ENCODE measurements around the gene CKLF.

The CKLF gene

GRCh38 chr16:66521252-66521713 is 31.1 kb upstream of the CKLF start:
- no CpG with 5 or more reads among the region's 5 CpGs for whole genome bisulfite sequencing (ENCODE audit: extremely low coverage, insufficient coverage, low lambda C conversion rate)
- Histone ChIP-seq H3K9ac (ENCODE audit: low read length) (no peak overlapping the region), H3K4ac (ENCODE audit: low read depth, low read length) (no peak overlapping the region), H3K36me3 (ENCODE audit: control insufficient read depth, insufficient read depth, low read length) (no peaks in the 10 kb centered on the region), H3K56ac (ENCODE audit: low read length) (no peak overlapping the region), H3K27ac (ENCODE audit: low read depth, low read length) (no peak overlapping the region), H2AK5ac (ENCODE audit: low read length) (no peak overlapping the region), H3K27me3 (ENCODE audit: insufficient read depth, low read length, poor library complexity) (no peaks in the 10 kb centered on the region), H2BK5ac (ENCODE audit: low read length) (no peak overlapping the region), H4K8ac (ENCODE audit: low read depth, low read length) (no peak overlapping the region), H2BK120ac (ENCODE audit: low read depth, low read length) (no peak overlapping the region), H3K18ac (ENCODE audit: low read length) (no peak overlapping the region), H3K79me1 (ENCODE audit: low read length) (no peaks in the 10 kb centered on the region), H3K23ac (ENCODE audit: low read length) (no peak overlapping the region), H3K4me1 (ENCODE audit: control insufficient read depth, low read depth, low read length) (no peaks in the 10 kb centered on the region), H3K4me2 (ENCODE audit: low read length) (no peak overlapping the region), H3K79me2 (ENCODE audit: control insufficient read depth, insufficient read depth, low read length) (no peaks in the 10 kb centered on the region), H2BK15ac (replicated peaks; ENCODE audit: low read depth) (no peak overlapping the region), H4K5ac (ENCODE audit: low read length) (no peak overlapping the region), H3K4me3 (ENCODE audit: low read length) (no peak overlapping the region)
- DNase-seq, result no peak

- Histone ChIP-seq H3K27me3 (ENCODE audit: insufficient read depth, low read length, poor library complexity) (no peaks in the 10 kb centered on the region), H2BK5ac (ENCODE audit: low read length) (no peak overlapping the region), H2AK5ac (ENCODE audit: low read length) (no peak overlapping the region), H3K36me3 (ENCODE audit: control insufficient read depth, insufficient read depth, low read length) (no peaks in the 10 kb centered on the region), H2BK120ac (ENCODE audit: low read depth, low read length) (no peak overlapping the region), H3K4me3 (ENCODE audit: low read length) (no peak overlapping the region), H3K9ac (ENCODE audit: low read length) (no peak overlapping the region), H3K23ac (ENCODE audit: low read length) (no peak overlapping the region), H3K79me2 (ENCODE audit: control insufficient read depth, insufficient read depth, low read length) (no peaks in the 10 kb centered on the region), H3K79me1 (ENCODE audit: low read length) (no peaks in the 10 kb centered on the region), H3K4me1 (ENCODE audit: control insufficient read depth, low read depth, low read length) (no peaks in the 10 kb centered on the region), H3K27ac (ENCODE audit: low read depth, low read length) (no peak overlapping the region), H4K8ac (ENCODE audit: low read depth, low read length) (no peak overlapping the region), H3K18ac (ENCODE audit: low read length) (no peak overlapping the region), H4K5ac (ENCODE audit: low read length) (no peak overlapping the region), H3K4ac (ENCODE audit: low read depth, low read length) (no peak overlapping the region), H2BK15ac (replicated peaks; ENCODE audit: low read depth) (no peak overlapping the region), H3K56ac (ENCODE audit: low read length) (no peak overlapping the region), H3K4me2 (ENCODE audit: low read length) (no peak overlapping the region)
- DNase-seq, result no peak
- no CpG with 5 or more reads among the region's 17 CpGs for WGBS (ENCODE audit: extremely low coverage, insufficient coverage, low lambda C conversion rate)
Observed at GRCh38 chr16:66521951-66522771, 30.2 kb upstream of the CKLF start.

GRCh38 chr16:66522816-66523590 is 29.4 kb upstream of the CKLF start:
- Histone ChIP-seq H3K9ac (ENCODE audit: low read length) (no peak overlapping the region), H3K4me1 (ENCODE audit: control insufficient read depth, low read depth, low read length) (no peaks in the 10 kb centered on the region), H3K18ac (ENCODE audit: low read length) (no peak overlapping the region), H4K8ac (ENCODE audit: low read depth, low read length) (no peak overlapping the region), H3K27me3 (ENCODE audit: insufficient read depth, low read length, poor library complexity) (no peaks in the 10 kb centered on the region), H3K27ac (ENCODE audit: low read depth, low read length) (no peak overlapping the region), H3K79me2 (ENCODE audit: control insufficient read depth, insufficient read depth, low read length) (no peaks in the 10 kb centered on the region), H2BK120ac (ENCODE audit: low read depth, low read length) (no peak overlapping the region), H4K5ac (ENCODE audit: low read length) (no peak overlapping the region), H3K23ac (ENCODE audit: low read length) (no peak overlapping the region), H2BK15ac (replicated peaks; ENCODE audit: low read depth) (no peak overlapping the region), H3K4me2 (ENCODE audit: low read length) (no peak overlapping the region), H3K4ac (ENCODE audit: low read depth, low read length) (no peak overlapping the region), H3K79me1 (ENCODE audit: low read length) (no peaks in the 10 kb centered on the region), H2BK5ac (ENCODE audit: low read length) (no peak overlapping the region), H3K4me3 (ENCODE audit: low read length) (no peak overlapping the region), H3K36me3 (ENCODE audit: control insufficient read depth, insufficient read depth, low read length) (no peaks in the 10 kb centered on the region), H2AK5ac (ENCODE audit: low read length) (no peak overlapping the region), H3K56ac (ENCODE audit: low read length) (no peak overlapping the region)
- DNase-seq, result no peak
- no CpG with 5 or more reads among the region's 11 CpGs for WGBS (ENCODE audit: extremely low coverage, insufficient coverage, low lambda C conversion rate)

- no peak overlapping the region for H2BK15ac ChIP-seq (replicated peaks; ENCODE audit: low read depth)
- H3K9ac ChIP-seq (ENCODE audit: low read length), result no peak overlapping the region
- H3K36me3 ChIP-seq (ENCODE audit: control insufficient read depth, insufficient read depth, low read length), result no peaks in the 10 kb centered on the region
- no peak overlapping the region for H3K18ac ChIP-seq (ENCODE audit: low read length)
- H3K4me3 ChIP-seq (ENCODE audit: low read length), result no peak overlapping the region
- H3K56ac ChIP-seq (ENCODE audit: low read length), result no peak overlapping the region
- WGBS (ENCODE audit: extremely low coverage, insufficient coverage, low lambda C conversion rate), result no CpG with 5 or more reads among the region's 9 CpGs
- H4K8ac ChIP-seq (ENCODE audit: low read depth, low read length), result no peak overlapping the region
- H2BK120ac ChIP-seq (ENCODE audit: low read depth, low read length), result no peak overlapping the region
- H2AK5ac ChIP-seq (ENCODE audit: low read length), result no peak overlapping the region
- no peak overlapping the region for H3K27ac ChIP-seq (ENCODE audit: low read depth, low read length)
- H3K4ac ChIP-seq (ENCODE audit: low read depth, low read length), result no peak overlapping the region
- no peak overlapping the region for H3K23ac ChIP-seq (ENCODE audit: low read length)
- H2BK5ac ChIP-seq (ENCODE audit: low read length), result no peak overlapping the region
- no peaks in the 10 kb centered on the region for H3K4me1 ChIP-seq (ENCODE audit: control insufficient read depth, low read depth, low read length)
- H3K79me2 ChIP-seq (ENCODE audit: control insufficient read depth, insufficient read depth, low read length), result no peaks in the 10 kb centered on the region
- no peaks in the 10 kb centered on the region for H3K79me1 ChIP-seq (ENCODE audit: low read length)
- H3K27me3 ChIP-seq (ENCODE audit: insufficient read depth, low read length, poor library complexity), result no peaks in the 10 kb centered on the region
- no peak overlapping the region for H4K5ac ChIP-seq (ENCODE audit: low read length)
- no peak for DNase-seq
- H3K4me2 ChIP-seq (ENCODE audit: low read length), result no peak overlapping the region
Observed at GRCh38 chr16:66523861-66524354, 28.5 kb upstream of the CKLF start.

- DNase-seq, result no peak
- Histone ChIP-seq H2BK5ac (ENCODE audit: low read length) (no peak overlapping the region), H3K79me1 (ENCODE audit: low read length) (no peaks in the 10 kb centered on the region), H3K4me2 (ENCODE audit: low read length) (no peak overlapping the region), H3K36me3 (ENCODE audit: control insufficient read depth, insufficient read depth, low read length) (no peaks in the 10 kb centered on the region), H3K9ac (ENCODE audit: low read length) (no peak overlapping the region), H3K23ac (ENCODE audit: low read length) (no peak overlapping the region), H2BK120ac (ENCODE audit: low read depth, low read length) (no peak overlapping the region), H4K5ac (ENCODE audit: low read length) (no peak overlapping the region), H3K4me1 (ENCODE audit: control insufficient read depth, low read depth, low read length) (no peaks in the 10 kb centered on the region), H3K56ac (ENCODE audit: low read length) (no peak overlapping the region), H3K27me3 (ENCODE audit: insufficient read depth, low read length, poor library complexity) (no peaks in the 10 kb centered on the region), H2BK15ac (replicated peaks; ENCODE audit: low read depth) (no peak overlapping the region), H3K79me2 (ENCODE audit: control insufficient read depth, insufficient read depth, low read length) (no peaks in the 10 kb centered on the region), H4K8ac (ENCODE audit: low read depth, low read length) (no peak overlapping the region), H2AK5ac (ENCODE audit: low read length) (no peak overlapping the region), H3K4ac (ENCODE audit: low read depth, low read length) (no peak overlapping the region), H3K18ac (ENCODE audit: low read length) (no peak overlapping the region), H3K27ac (ENCODE audit: low read depth, low read length) (no peak overlapping the region), H3K4me3 (ENCODE audit: low read length) (no peak overlapping the region)
- no CpG with 5 or more reads among the region's 6 CpGs for WGBS (ENCODE audit: extremely low coverage, insufficient coverage, low lambda C conversion rate)
Observed at GRCh38 chr16:66524601-66525164, 27.7 kb upstream of the CKLF start.

All from mesendoderm (in vitro differentiated cells).